CD4-positive, alpha-beta T cell treated with Interleukin-17A for 4 hours (primary cell): ENCODE data around the gene HELT.
"Not testable (repeated sequence)": the region's sequence is repeated elsewhere in the genome, so short reads cannot be mapped to it uniquely, and the experiment has no call there.

Experiments
- DNase-seq: peaks from one replicate; pipeline ENCODE4 v3.0.0-alpha.2; 2020; ENCODE audit warnings: mixed read lengths

HELT gene, protein sequence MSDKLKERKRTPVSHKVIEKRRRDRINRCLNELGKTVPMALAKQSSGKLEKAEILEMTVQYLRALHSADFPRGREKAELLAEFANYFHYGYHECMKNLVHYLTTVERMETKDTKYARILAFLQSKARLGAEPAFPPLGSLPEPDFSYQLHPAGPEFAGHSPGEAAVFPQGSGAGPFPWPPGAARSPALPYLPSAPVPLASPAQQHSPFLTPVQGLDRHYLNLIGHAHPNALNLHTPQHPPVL

DNA sequence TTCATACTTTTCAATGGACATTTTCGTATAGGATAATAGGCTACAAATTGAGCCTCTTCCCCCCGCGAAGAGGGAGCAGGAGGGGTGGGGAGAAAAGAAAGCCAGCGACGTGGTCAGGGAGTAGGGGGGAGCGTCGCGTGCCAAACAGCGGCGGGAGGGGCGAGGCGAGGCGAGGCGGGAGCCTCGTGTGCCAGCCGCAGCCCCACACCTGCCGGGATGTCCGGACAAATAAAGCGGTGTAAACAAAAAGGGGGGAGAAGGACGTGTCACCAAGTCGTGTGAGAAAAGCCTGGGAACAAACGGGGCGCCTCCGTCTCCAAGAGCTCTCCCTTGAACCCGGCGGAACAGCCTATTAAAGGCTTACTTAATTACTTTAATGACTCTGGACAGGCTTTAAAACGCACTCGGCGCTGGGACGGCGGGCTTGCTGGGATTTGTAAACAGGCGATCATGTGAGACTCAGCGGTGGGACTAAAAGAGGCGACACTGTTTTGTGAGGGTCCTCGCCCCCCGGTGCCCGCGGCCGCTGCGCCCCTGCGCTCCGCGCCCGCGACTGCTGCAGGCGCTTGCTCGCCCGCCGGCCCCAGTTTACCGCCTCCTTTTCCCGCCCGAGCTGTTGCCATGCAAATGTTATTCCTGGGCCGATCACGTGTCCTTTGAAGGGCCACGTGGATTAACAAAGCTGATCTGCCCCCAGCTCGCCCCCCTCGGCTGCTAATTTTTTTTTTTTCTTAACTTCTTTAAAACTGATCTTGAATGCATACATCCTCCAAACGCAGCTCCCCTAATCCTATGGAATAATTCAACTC lies at the start of gene HELT:
TSS of gene HELT (plus strand) at position 527 of the 809 bp plus-strand sequence. CDS start 439 bp downstream, outside the sequence.
- no peak for DNase-seq

DNA sequence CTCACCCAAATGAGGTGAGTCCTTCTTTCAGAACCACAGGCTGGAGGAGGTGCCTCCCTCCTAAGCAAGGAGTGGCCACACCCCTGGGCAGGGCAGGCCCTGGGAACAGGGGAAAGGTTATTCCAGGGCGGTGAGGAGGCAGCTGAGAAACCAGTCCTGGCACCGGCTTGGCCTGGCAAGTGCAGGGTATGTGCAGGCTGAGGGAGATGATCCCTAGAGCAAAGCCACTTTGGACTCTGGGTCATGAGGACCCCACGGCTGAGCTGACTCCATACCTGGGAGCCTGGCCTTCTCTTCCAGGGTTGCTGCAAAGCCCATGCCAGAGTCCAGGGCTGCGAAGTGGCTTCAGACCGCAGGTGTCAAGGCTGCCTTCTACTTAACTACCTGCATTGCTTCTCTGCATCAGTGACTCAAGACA lies 49.5 kb upstream of the HELT start:
- DNase-seq: no peak

DNA sequence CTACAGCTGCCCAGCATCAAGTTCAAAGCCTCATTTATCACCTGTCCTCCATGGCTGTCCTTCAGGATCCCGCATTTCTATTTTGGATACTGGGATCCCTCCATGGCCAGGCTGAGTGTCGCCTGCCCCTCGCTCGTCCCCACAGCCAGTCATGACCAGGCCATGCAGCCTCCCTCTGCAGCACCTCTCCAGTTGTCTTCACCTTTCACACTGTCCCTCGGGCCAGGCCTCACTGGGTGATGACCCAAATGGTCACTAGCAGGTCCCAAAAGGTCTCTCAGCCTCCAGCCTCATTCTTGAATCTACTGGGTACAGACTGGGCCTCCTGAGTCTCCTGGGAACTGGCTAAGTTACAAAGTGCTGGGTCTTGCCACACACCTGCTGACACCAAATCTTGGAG lies 48.7 kb upstream of the HELT start:
- no peak for DNase-seq

DNA sequence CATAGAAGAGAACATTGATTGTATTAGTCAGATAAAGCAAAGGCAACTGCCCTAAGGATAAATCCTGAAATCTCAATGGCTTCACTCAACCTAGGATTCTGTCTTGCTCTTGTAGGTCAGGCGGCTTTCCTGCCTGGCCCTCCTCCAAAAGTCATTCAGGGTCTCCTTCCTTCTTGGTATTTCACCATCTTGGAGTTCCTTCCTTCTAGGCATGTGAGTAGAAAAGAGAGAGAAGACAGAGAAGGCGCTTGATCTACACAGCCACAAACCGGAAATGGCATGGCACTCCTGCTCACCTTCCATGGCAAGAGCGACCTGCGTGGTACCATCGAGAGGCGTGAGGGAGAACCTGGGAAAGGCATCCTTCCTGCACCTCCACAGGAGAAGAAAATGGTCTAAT lies 45.3 kb upstream of the HELT start:
- DNase-seq: no peak

DNA sequence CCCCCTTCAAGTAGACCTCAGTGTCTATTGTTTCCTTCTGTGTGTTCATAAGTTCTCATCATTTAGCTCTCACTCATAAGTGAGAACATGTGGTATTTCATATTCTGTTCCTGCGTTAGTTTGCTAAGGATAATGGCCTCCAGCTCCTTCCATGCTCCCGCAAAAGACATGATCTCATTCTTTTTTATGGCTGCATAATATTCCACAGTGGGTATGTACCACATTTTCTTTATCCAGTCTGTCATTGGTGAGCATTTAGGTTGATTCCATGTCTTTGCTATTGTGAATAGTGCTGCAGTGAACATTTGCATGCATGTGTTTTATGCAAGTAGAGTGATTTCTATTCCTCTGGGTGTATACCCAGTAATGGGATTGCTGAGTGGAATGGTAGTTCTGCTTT lies 41.9 kb upstream of the HELT start:
- not testable (repeated sequence) for DNase-seq

- no peak for DNase-seq
Measured at GRCh38 chr4:184977747-184978146, 40.5 kb upstream of the HELT start.

DNA sequence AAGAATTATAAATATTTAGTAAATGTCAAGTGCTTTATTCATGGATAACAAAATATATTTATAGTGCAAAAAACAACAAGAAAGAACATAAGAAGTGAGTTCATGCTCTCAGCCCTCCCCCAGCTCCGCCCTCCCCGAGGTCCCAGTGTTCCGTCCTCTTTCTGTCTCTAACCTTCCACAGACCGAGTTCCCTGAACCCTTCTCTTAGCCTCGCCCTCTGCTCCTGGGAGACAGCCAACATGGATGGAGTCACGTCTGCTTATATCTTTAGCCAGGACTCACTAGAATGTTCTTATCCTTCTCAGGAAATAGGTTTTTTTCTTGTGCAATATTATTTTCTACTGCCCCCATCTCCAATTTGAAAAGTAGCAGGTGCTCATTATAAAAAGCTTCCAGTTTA lies 40.1 kb upstream of the HELT start:
- DNase-seq: no peak

- DNase-seq: no peak
Measured at GRCh38 chr4:184979461-184980124, 38.7 kb upstream of the HELT start.

DNA sequence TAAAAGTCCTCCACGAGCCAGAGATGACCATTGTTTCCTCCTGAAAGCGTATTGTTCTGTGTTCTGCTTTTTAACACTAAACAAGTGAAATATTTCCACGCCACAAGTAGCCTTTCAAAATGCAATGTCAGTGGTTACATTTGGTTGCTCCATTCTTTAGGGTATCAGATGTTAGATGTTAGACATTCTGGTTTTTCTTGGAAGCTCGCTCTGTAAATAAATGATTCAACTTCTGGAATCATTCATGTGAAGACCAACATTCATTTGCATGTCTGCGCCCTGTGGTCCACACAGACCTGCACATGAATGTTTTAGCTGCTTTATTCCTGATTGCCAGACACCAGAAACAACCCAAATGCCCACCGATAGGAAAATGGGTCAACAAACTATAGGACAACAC lies 38.0 kb upstream of the HELT start:
- DNase-seq: no peak

- peak; percentile 83 for DNase-seq
Measured at GRCh38 chr4:184983672-184984356, 34.5 kb upstream of the HELT start.

- DNase-seq: no peak
Measured at GRCh38 chr4:184987493-184988031, 30.7 kb upstream of the HELT start.

GRCh38 chr4:184988611-184989010 lies 29.7 kb upstream of the HELT start:
- DNase-seq: no peak

- DNase-seq: not testable (repeated sequence)
Measured at GRCh38 chr4:184989283-184989682, 29.0 kb upstream of the HELT start.

GRCh38 chr4:184990131-184990530 lies 28.2 kb upstream of the HELT start:
- not testable (repeated sequence) for DNase-seq

- DNase-seq: no peak
Measured at GRCh38 chr4:184991860-184992259, 26.4 kb upstream of the HELT start.

DNA sequence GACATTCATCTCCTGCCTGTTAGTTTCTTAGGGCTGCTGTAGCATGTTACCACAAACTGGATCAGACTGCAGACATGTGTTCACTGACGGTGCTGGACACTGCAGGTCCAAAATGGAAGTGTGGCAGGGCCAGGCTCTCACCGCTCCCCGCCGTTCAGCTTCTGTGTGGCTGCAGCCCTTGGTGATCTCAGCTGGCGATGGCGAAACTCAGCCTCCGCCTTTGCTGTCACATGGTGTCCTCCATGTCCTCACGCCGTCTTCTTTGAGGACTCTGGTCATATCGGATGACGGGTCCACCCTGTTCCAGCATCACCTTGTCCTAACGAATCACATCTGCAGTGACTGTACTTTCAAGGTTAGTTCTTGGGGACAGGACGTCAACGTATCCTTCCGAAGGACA lies 25.9 kb upstream of the HELT start:
- DNase-seq: no peak

GRCh38 chr4:184993247-184993646 lies 25.0 kb upstream of the HELT start:
- no peak for DNase-seq

DNA sequence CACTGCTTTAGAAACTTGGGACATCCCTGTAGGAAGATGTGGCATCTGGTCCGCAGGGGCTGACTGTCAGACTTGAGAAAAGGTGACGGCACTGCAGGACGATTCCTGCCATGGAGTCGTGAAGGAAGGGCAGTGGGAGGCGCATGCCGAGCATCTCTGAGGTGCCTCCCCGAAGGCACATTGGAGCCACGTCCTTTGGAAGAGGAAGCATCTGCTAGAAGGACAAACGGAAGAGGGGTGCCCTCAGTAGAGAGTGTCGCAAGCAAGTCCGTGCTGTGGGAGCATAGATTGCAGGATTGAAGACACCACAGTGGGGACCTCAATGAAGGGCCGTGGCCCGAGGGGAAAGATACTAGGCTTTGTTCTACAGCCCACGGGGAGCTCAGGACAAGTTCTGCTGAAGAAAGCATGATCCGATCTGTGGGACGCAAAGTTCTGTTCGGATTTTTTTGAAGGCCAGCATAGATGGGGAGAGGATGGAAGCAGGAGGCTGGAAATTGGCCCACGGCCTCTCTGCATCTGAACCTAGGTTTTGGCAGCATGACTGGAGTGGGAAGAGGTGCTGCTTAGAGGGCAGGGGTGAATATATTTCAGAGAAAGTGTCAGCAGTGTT lies 24.2 kb upstream of the HELT start:
- no peak for DNase-seq

DNA sequence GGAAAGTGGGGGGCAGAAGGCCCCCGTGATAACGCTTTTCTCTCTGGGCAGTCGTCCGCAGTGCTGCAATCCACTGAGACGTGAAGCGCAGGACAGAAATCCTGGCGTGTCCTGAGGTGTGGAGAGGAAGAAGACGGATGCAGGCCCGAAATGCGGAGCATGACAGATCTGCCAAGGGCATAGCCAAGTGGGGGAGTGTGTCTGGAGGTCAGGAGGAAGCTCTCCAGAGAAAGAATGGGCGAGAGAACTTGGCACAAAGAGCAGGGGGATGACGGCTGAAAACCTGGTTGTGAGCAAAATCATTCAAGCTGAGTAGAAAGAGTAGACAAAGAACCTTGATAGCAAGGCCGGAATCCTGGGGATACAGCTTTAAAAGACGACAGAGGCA lies 23.7 kb upstream of the HELT start:
- no peak for DNase-seq

DNA sequence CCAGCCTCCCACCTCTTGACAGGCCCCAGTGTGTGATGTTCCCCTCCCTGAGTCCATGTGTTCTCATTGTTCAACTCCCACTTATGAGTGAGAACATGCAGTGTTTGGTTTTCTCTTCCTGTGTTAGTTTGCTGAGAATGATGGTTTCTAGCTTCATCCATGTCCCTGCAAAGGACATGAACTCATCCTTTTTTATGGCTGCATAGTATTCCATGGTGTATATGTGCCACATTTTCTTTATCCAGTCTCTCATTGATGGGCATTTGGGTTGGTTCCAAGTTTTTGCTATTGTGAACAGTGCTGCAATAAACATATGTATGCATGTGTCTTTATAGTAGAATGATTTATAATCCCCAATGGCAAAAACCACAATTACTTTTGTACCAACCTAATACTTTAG lies 20.6 kb upstream of the HELT start:
- not testable (repeated sequence) for DNase-seq

DNA sequence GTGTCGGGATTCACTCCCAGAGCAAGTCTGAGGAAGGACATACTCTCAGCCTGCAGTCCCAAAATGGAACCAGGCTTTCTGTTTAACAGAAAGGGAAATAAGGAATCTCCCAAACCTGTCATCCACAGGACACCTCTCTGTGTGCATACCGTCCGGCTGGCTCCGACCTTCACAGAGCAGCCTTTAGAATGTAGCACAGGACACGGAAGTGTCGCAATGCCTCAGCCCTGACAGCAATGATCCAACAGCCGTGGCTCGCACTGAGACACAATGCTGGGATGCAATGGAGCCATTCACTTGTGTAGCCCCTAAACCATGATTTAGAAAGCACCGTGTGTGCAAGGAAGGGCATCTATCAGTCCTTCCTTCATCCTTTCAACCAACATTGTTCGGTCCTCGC lies 15.5 kb upstream of the HELT start:
- DNase-seq: no peak

DNA sequence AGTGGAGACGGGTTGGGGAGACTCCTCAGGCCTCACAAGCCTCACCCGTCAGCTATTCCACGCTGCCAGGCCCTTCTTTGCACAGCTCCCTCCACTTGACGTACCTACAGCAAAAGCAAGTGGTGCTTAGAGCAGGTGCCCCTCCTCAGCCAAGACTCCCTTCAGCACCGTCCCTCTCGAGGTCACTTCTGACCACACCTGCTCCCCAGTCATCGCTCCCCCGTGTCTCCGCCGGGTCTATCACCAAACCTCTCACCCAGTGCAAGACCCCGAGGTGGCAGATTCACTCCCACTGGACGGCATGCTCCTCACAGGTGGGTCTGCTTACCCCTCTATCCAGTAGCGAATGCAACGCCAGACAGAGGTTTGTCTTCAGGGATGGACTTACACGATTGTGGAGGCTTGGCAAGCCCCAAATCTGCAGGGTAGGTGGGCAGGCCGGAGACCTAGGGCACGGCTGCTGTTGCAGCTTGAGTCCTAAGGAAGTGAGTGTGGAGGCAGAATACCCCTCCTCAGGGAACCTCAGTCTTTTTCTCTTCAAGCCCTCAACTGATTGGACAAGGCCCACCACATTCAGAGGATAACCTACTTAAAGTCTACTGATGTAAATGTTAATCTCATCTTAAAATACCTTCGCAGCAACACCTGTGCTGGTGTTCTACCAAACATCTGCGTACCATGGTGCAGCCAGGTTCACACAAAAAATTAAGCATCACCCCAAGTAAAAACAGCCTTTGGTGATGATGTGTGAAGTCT lies 14.5 kb upstream of the HELT start:
- DNase-seq: no peak
